ENCODE measurements around the gene ATP8A1. TPM values are rescaled to one million over a fixed set of nuclear protein-coding genes. Genes with fewer than 3 reads are reported as not detected.

ATP8A1 gene
- total and polyA plus RNA-seq, 12 donors, result 3.4 to 27.9 (median 17.5) TPM

- 39 to 67% methylated on average over 1 of the region's 1 CpG for WGBS, 2 donors
- H3K9me3 ChIP-seq, result no peaks in the 10 kb centered on the region
- peak overlapping the region in 4 of 10 donors; percentile 5 to 57 (median 22) for H3K27ac ChIP-seq
- ATAC-seq (peak; percentile 84 to 100 (median 94)), DNase-seq (peak; percentile 63 to 69)
- intact Hi-C loops (cut with DNase I), result loop anchor here in 4 of 10 donors (5.0 to 10.0 kb wide), 3 partner anchors 87 to 182 kb away; partner anchors contain the start of gene ATP8A1 (in 2 of the 4)
- H3K27me3 ChIP-seq, result no peaks in the 10 kb centered on the region
- H3K4me3 ChIP-seq, result no peak overlapping the region
- no peak for TF ChIP-seq CTCF (IDR thresholded peaks at IDR 0.05)
- H3K36me3 ChIP-seq, result peaks cover 0 to 6% (median under 1%) of the 10 kb centered on the region in 9 donors
- peaks cover 0 to 18% (median 7%) of the 10 kb centered on the region in 9 donors for H3K4me1 ChIP-seq
Measured at GRCh38 chr4:42570221-42570620, 86.7 kb downstream of the ATP8A1 start.

GRCh38 chr4:42568610-42569207 is 88.2 kb downstream of the ATP8A1 start:
- Histone ChIP-seq H3K4me1 (peaks cover 0 to 18% (median 7%) of the 10 kb centered on the region in 9 donors), H3K27me3 (no peaks in the 10 kb centered on the region), H3K9me3 (no peaks in the 10 kb centered on the region), H3K27ac (no peak overlapping the region), H3K36me3 (peaks cover 0 to 4% (median 0%) of the 10 kb centered on the region in 9 donors), H3K4me3 (no peak overlapping the region)
- peak; percentile 49 to 85 (median 75) for TF ChIP-seq CTCF (IDR thresholded peaks at IDR 0.05)
- 4 to 5% methylated on average over 4 of the region's 4 CpGs for WGBS, 2 donors
- ATAC-seq, result peak in 7 of 8 donors; percentile 75 to 90 (median 82)
- intact Hi-C loops (cut with DNase I), result loop anchor here (1.0 to 10.0 kb wide), 9 partner anchors 88 to 299 kb away; partner anchors contain the start of gene ATP8A1 (in 2 of the 10)
- DNase-seq, result peak in 1 of 2 donors; percentile 73

- Histone ChIP-seq H3K4me3 (no peak overlapping the region), H3K27me3 (no peaks in the 10 kb centered on the region), H3K36me3 (peaks cover 0 to 21% (median 0%) of the 10 kb centered on the region in 9 donors), H3K4me1 (peaks cover 0 to 18% (median 7%) of the 10 kb centered on the region in 9 donors), H3K9me3 (no peaks in the 10 kb centered on the region), H3K27ac (no peak overlapping the region)
- ATAC-seq (no peak), DNase-seq (no peak)
- TF ChIP-seq CTCF (IDR thresholded peaks at IDR 0.05), result no peak
- intact Hi-C loops (cut with DNase I), result loop anchor here in 5 of 10 donors (5.0 to 10.0 kb wide), 3 partner anchors 185 to 300 kb away; no protein-coding TSS in a partner anchor
- WGBS, 2 donors, result 92 to 98% methylated on average over 1 of the region's 1 CpG
Measured at GRCh38 chr4:42566835-42567234, 90.1 kb downstream of the ATP8A1 start.

- no peak for TF ChIP-seq CTCF (IDR thresholded peaks at IDR 0.05)
- no peak for ATAC-seq
- H3K27ac ChIP-seq, result no peak overlapping the region
- H3K27me3 ChIP-seq, result no peaks in the 10 kb centered on the region
- no peaks in the 10 kb centered on the region for H3K9me3 ChIP-seq
- WGBS, 2 donors, result 77 to 78% methylated on average over 5 of the region's 5 CpGs
- H3K4me3 ChIP-seq, result no peak overlapping the region
- DNase-seq, result no peak
- intact Hi-C loops (cut with DNase I), result loop anchor here in 1 of 10 donors (10.0 kb wide), 1 partner anchor 193 kb away; no protein-coding TSS in a partner anchor
- H3K36me3 ChIP-seq, result peaks cover 0 to 31% (median 0%) of the 10 kb centered on the region in 9 donors
- no peaks in the 10 kb centered on the region for H3K4me1 ChIP-seq
Measured at GRCh38 chr4:42562016-42562415, 94.9 kb downstream of the ATP8A1 start.
